ENCODE results near the gene MTHFD1L.
"Not testable (repeated sequence)": the region's sequence is repeated elsewhere in the genome, so short reads cannot be mapped to it uniquely, and the experiment has no call there.

Gene MTHFD1L

DNA sequence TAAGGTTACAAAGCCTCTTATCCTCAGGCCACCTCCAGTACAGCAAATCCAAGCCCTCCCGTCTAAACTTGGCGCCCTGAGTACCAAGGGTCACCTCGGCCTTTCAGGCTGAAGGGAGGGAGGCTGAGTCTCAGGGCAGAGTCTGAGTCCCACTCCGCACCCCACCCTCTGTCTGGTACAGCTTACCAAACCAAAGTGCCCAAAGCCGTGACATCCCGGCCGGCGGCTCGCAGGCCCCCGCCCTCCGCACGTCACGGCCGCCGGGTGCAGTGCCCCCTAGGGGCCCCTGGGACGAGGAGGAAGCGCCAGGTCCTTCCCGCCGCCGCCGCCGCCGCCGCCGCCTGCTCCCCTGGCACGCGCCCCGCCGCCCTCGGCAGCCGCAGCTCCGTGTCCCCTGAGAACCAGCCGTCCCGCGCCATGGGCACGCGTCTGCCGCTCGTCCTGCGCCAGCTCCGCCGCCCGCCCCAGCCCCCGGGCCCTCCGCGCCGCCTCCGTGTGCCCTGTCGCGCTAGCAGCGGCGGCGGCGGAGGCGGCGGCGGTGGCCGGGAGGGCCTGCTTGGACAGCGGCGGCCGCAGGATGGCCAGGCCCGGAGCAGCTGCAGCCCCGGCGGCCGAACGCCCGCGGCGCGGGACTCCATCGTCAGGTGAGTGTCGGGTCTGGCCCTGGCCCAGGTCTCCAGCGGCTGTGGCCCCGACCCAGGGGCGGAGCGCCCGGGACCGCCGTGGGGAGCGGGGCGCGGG lies at the start of gene MTHFD1L:
TSS of gene MTHFD1L (plus strand) at position 297 of the 741 bp plus-strand sequence. CDS start at position 418, 121 bp downstream.
- peak; percentile 20 for DNase-seq

DNA sequence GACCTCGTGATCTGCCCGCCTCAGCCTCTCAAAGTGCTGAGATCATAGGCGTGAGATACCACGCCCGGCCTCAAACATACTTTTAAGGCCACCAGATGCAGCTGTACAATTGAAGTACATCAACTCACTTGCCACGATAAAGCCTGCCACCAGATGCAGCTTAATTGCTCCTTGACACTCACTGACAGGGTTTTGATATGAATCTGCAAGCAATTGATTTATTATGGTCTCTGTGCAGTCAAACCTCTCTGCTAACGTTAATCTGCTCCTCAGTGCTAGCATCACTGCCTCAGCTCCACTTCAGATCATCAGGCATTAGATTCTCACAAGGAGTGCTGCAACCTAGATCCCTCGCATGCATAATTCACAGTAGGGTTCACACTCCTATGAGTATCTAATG lies 48.9 kb upstream of the MTHFD1L start:
- not testable (repeated sequence) for DNase-seq

- DNase-seq: no peak
Measured at GRCh38 chr6:150822932-150823331, 42.6 kb upstream of the MTHFD1L start.

- DNase-seq: no peak
Measured at GRCh38 chr6:150826788-150827187, 38.7 kb upstream of the MTHFD1L start.

DNA sequence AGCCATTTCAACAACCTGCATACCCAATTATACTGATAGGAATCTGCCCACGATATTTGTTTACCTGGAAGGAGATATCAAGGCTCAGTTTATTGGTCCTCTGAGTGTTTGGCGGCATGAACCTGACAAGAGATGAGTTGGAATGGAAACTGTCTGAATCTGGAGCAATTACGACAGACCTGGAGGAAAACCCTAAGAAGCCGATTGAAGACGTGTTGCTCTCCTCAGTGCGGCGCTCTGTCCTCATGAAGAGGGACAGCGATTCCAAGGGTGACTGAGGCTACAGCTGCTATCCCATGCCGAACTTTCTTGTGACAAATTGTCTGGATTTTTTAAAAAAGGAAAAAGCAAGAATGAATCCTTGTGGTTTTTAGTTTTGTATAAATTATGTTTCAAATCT lies 37.4 kb upstream of the MTHFD1L start:
- not testable (repeated sequence) for DNase-seq

- no peak for DNase-seq
Measured at GRCh38 chr6:150830439-150831165, 34.9 kb upstream of the MTHFD1L start.

GRCh38 chr6:150831577-150831976 lies 33.9 kb upstream of the MTHFD1L start:
- DNase-seq: no peak

GRCh38 chr6:150835620-150836019 lies 29.9 kb upstream of the MTHFD1L start:
- no peak for DNase-seq

DNA sequence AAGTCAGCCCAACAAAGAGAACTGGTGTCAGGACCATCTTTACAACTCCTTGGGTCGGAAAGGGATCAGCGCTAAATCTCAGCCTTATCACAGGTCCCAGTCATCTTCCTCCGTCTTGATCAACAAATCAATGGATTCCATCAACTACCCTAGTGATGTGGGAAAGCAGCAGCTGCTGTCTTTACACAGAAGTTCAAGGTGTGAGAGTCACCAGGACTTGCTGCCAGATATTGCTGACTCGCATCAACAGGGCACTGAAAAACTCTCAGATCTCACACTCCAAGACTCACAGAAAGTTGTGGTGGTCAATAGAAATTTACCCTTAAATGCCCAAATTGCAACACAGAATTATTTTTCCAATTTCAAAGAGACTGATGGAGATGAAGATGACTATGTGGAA lies 25.3 kb upstream of the MTHFD1L start:
- no peak for DNase-seq

DNA sequence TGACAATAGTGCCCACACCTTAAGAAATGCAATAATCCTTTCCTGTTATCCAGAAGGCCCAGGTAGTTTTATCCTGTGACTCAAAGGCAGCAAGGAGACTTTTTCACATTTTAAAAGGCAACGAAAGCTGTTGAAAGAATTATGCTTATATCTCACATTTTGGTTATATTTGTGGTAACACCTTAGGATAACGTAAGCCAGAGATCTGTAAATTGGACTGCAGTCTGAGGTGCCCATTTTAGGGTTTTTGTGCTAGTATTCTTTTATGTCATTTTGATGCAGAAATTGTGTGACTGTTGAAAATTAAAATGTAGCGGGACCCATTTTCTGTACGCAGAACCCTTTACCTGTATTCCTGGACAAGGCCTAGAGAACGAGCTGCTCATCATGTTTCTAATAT lies 24.3 kb upstream of the MTHFD1L start:
- no peak for DNase-seq

DNA sequence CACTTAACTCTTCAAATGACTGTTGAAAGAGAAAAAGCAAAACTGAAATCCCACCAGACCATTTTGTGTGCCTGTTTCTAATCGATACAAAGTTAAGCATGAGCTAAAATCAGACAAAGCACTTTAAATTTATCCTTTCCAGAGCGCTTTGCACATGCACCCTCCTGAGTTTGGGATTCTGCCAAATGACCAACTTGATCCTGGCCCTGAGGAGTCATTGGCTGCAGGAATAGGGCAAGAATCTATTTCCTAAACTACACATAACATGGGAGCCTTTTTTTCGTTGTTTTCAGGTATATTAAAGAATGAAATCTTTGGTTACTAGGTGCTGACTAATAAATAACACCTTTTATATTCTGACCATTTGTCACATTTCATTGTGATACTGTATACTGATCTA lies 23.8 kb upstream of the MTHFD1L start:
- DNase-seq: no peak

DNA sequence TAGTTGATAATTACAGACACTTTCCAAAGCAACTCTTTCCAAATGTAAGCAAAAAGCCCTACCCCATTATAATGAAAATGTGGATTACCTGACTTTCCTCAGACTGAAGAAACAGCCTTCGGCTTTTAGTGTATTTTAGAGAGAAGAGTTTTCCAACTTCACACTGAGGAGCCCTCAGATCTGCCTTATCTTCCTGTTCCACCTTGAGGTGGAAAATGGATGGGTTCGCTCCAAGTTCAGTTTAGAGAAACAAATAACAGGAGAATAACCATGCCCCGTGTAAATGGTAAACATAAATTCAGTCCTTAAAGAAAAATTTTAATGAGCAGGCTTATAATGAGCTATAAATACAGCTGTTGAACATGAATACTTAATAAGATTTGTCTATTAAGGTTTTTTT lies 21.1 kb upstream of the MTHFD1L start:
- DNase-seq: no peak

DNA sequence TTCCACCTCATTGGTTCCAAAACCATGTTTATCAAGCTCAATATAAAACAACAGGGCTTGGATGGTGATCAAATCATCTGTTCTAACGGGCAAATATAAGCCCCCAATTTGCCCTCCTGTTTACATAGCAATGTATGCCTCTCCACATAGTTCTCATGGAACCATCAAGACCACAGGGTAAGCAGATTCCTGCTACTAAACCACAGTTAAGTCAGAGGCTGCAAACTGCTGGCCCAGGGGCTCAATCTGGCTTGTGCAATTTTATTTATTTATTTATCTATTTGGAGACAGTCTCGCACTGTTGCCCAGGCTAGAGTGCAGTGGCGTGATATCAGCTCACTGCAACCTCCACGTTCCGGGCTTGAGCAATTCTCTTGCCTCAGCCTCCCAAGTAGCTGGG lies 18.9 kb upstream of the MTHFD1L start:
- no peak for DNase-seq

DNA sequence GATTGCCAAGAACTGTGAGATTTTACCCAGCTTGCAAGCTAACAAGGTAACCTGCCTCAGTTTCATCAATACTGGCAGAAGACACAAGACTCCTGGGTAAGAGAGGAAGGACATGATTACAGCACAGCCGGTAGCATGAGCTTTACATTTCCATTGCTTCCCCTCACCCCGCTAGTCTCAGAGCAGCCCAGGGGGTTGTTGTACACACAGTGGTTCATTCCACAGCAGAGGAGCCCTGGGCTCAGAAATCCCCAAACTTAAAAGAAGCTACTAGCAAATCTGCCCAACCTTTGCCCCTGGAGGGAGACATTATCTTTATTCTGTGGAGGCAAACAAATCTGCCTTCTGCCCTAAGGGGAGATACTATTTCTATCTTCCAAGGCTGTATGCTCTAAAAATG lies 17.1 kb upstream of the MTHFD1L start:
- no peak for DNase-seq

GRCh38 chr6:150854392-150854791 lies 11.1 kb upstream of the MTHFD1L start:
- DNase-seq: not testable (repeated sequence)

GRCh38 chr6:150855171-150855570 lies 10.3 kb upstream of the MTHFD1L start:
- DNase-seq: not testable (repeated sequence)

DNA sequence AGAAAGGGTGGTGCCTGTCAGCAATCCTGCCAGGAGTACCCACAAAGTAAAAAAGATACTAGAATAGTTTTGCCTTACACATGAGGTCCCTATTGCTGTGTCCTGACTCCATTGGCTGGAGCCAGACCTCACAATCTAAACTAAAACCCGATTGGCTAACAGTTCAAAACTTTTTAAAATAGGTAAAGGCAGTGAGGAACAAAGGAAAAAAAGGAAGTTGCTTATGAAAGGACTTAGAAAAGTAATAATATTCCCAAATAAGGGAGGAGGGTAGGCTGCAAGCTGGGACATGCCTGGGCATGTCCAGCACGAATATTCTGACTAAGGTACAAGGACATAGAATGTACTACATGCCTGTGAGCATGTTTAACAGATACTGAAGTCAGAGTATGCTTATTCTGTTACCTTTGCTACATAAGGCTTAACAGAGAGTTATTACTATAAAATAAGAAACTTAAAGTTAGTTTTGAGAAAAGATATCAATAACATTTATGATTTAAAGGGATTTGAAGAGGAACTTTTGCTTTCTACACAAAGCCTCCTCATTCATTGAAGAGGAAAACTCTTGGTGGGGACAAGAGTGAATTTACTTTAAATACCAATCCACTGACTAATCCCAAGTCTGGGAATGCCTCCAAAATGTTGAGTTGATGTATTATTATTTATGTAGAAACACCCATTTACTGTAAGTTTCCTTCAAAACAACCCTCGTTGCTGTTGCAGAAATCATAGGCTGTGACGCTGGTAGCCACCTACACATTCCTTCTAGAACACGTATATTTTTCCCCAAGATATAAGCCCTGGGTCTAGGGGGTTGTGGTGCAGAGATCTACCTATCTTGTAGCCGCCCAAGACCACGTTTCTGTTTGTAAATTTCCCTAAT lies 8.2 kb upstream of the MTHFD1L start:
- DNase-seq: no peak

DNA sequence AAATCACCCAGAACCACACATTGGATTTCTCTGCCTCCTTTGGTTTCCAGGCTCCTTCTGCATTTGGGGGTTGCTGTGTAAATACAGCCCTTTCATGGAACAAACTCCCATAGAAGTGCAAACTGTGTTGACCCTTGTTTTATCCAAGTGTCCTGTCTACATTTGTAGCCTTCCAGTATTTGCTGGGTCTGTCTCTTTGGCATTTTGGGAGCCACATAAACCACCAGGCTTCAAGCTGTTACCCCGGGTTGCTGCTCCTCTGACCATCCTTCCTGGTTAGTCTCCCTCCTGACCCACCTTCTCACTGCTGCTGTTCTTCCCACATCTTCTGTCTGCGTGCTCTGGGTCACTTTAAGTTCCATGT lies 7.6 kb upstream of the MTHFD1L start:
- no peak for DNase-seq

- not testable (repeated sequence) for DNase-seq
Measured at GRCh38 chr6:150861448-150862168, 3.9 kb upstream of the MTHFD1L start.

- no peak for DNase-seq
Measured at GRCh38 chr6:150863213-150863928, 2.1 kb upstream of the MTHFD1L start.

DNA sequence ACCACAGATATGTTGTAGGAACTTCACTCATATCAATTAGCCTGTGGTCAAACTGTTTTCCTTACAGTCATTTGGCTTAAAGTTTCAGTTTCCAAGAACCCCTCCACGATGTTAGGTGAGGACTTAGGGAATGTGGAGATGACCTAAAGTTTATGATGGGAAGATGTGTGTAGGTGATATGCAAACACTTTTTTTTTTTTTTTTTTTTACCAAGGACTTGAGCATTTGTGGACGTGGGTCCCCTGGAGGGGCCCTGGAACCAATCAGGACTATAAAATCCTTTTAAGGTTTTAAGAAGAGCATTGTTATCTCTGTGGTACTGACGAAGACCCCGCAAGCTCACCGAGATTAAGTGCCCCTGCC lies 478 bp upstream of the MTHFD1L start:
- DNase-seq: no peak

Measured in NCI-H748 treated with DMSO at 0.1 percent for 48 hours (cell line).